PC-3 (cell line): Measurements from ENCODE around the gene ATG7.

Source experiments
- CTCF ChIP-seq: fragments of 300-600 bp; sonication (generic); conservative IDR thresholded peaks from 2 replicates; pipeline ENCODE4 v1.5.1; 2017; ENCODE audit warnings: antibody characterized with exemption, low read depth, mild to moderate bottlenecking, low read length
- EZH2 ChIP-seq: fragments of 300-600 bp; sonication (generic); IDR thresholded peaks from one replicate; pipeline ENCODE4 v1.6.1; 2017; ENCODE audit warnings: antibody characterized with exemption, mild to moderate bottlenecking, low read length; ENCODE audit not compliant: unreplicated experiment

GRCh38 chr3:11273891-11274291 is 1.7 kb downstream of the ATG7 start:
- TF ChIP-seq CTCF (no peak), EZH2 (no peak)
